IPS-NIHi11 (cell line): Measurements from ENCODE around the gene GRIK4.
"Not testable (repeated sequence)": the region's sequence is repeated elsewhere in the genome, so short reads cannot be mapped to it uniquely, and the experiment has no call there.

Experiments used
- DNase-seq: peaks from one replicate; pipeline ENCODE4 v3.0.0; 2012; ENCODE audit warnings: mixed read lengths, low spot score

The GRIK4 gene

DNA sequence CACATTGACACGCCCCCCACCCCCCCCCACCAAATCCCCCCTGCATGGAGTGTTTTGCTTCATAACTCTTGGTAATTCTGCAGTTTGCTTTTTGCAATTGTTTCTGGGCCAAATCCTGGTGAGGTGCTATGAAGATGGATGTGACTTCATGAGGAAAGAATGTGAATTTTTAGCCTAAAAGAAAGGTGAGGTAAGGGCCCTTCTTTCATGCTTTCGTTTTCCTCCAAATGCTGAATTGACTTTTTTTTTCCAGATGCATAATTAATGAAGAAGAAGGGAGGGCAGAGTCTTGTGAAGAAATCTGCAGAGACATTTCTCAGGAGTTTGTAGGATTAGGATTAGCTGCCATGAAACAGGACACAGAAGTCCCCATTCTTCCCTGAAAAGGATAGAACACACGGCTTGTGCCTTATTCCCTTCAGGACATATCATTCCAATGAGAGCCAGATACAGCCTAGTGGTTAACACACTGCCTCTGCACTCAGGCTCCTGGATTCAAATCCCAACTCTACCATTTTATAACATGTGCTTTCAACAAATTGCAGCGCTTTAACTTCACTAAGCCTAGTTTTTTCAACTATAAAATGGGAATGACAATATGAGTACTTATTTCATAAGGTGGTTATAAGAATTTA lies 492.8 kb downstream of the GRIK4 start:
- DNase-seq = no peak

DNA sequence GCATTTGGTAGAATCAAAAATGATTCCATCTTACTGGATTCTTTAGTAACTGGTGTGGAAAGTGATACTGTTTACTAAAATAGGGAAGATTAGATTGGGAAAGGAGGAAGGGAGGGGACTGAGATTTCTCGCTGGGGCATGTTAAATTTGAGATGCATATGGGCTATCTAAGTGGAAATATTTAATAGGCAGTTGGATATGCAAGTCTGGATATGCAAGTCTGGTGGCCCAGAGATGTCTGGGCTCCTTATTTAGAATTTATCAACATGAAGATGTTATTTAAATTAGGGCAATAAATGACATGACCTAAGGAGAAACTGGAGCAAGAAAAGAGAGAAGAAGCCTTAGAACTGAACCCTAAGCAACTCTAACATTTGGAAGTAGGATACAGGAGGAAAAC lies 495.4 kb downstream of the GRIK4 start:
- no peak for DNase-seq

DNA sequence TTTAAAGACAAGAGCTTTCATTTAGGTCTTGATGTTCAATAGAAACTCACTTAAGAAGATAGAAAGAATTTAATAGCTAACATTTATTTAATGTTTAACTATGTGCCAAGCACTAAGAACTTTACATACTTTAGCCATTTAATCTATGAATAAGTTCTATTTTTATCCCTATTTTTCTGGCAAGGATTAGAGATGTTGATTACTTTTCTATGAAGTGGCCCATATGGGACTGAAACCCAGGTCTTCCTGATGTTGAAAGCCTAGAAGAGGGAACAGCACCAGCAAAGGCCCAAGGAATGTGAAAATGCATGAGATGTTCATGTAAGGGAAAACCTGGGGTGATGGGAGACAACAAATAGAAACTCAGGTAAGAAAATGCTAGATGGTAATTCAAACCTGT lies 497.0 kb downstream of the GRIK4 start:
- no peak for DNase-seq

DNA sequence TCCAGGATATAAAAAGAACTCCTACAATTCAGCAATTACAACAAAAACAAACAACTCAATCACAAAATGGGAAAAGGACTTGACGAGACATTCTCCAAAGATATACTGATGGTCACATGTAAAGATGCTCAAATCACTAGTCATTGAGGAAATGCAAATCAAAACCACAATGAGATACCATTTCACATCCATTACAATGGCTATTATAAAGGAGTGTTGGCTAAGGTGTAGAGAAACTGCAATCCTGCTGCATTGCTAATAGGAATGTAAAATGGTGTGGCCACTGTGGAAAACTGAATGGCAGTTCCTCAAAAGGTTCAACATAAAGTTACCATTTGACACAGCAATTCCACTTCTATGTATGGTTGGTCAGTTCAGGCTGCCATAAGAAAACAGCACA lies 500.5 kb downstream of the GRIK4 start:
- DNase-seq = no peak

DNA sequence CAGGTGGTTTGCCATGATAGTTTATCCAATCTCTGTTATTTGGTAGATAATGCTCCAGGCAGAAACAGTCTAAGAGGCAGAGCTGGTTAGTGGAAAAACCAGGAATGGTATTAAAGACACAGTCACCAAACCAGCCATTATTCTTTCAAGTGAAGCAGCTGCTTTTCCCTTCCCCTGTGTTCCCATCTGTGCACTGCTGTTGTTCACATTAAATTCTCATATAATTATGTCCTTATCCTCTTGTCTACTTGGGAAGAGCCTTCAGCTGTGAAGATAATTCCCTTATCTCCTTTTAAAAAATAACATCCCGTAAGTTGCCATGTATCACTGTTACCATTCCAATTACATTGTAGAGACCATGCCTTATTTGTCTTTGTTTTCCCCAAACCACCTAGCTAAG lies 507.2 kb downstream of the GRIK4 start:
- DNase-seq = no peak

DNA sequence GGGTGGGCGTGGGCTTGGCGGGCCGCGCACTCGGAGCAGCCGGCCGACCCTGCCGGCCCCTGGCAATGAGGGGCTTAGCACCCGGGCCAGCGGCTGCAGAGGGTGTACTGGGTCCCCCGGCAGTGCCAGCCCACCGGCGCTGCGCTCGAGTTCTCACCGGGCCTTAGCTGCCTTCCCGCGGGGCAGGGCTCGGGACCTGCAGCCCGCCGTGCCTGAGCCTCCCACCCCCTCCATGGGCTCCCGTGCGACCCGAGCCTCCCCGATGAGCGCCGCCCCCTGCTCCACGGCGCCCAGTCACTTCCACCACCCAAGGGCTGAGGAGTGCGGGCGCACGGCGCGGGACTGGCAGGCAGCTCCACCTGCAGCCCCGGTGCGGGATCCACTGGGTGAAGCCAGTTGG lies 510.2 kb downstream of the GRIK4 start:
- not testable (repeated sequence) for DNase-seq

DNA sequence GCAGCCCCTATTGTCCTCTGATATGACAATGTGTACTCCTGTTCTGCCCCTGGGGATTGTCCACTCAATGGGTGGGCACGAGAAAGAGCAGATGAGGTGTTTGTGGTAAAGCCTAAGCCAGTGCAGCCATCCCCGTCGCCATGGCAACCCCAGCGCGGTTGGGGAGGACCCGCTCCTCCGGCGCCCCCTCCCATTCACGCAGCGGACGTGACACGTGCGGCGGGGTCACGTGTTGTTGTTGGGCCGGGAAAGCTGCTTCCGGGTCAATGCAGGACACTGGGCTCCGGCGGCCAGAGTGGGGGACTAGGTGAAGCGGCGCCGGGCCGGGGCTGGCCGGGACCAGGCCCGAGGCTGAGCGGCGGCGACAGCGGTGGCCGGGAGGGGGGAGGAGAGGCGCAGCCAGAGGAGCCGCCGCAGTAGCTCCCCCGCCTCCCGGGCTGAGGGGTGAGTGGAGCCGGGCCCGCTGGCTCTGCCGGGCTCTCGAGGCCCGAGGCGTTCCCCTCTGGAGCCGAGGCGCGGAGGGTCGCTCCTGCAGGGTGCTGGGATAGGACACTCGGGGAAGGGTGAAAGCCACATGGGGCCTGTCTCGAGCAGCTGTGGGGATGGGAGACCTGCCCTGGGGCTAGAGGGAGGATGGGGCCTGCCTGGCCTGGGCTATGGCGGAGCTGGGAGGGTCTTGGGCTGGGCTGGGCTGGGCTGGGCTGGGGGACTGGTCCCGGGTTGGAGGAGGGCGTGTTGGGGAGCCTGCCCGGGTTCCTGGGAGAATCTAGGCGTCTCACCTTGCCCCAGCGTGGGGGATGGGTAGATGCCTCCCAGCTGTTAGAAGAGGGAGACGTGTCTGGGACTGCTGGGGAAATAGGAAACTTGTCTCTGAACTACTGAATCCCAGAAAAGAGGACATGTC lies 512.6 kb downstream of the GRIK4 start, which contains the start of gene TBCEL:
TBCEL (plus strand) TSS at position 255 of the 904 bp plus-strand sequence. CDS start 21,589 bp downstream, outside the sequence.
- DNase-seq = peak; percentile 100

DNA sequence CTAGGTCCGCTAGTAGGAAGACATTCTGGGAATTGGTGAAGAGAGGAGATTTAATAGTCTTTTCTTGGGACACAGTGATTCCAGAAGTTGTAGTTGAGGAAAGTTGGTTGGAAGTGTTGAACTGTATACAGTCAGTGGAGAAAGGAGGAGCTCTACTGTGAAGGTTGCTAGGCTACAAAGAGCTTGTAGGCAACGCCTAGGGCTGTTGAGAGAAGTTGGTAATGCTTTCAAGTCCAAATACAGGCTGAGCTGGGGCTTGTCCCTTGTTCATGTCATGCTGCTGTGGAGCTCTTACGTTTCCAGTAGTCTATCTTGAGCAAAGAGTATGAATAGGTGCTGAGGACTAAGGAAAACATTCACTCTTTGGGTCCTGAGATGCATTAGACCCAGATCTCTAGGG lies 513.4 kb downstream of the GRIK4 start:
- DNase-seq = no peak

DNA sequence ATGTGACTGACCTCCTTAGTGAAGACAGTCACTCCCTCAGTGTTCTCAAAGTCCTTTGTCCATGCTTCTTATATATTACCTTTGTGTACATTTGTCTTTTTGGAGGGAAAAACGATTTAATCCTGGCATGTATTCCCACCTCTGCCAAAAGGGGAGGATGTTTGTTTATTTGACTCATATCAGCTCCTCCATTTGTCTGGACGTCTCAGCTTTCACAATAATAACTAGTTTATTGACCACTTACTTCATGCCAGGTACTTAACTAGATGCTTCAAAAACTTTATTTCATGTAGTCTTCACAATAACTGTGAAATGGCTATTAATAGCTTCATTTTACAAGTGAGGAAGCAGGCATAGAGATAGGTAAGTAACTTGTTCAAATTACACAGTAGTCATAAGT lies 517.6 kb downstream of the GRIK4 start:
- DNase-seq = no peak

DNA sequence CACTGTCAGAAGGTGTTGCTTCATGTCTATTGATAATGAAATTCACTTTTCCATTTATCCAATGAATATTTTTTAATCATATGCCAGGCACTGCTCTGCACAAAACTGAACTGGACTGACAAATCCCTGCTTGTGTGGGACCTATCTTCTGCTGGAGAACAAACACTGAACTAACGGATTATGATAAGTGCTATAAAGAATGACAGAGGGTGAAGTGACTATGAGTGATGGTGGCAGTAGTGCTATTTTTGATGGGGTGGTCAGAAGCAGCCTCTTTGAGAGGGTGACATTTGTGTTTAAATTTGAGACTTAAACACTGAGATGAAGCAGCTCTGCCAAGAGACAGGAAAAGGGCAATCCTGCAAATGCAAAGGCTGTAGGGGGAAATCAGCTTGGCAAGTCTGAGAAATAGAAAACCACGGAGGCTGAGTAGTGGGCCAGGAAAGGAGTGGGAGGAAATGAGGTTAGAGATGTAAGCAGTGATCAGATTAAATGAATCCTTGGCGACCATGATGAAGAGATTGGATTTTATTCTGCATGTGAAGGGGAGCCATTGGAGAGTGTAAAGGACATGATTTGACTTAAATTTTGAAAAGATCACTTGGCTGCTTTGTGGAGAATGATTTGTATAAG lies 518.4 kb downstream of the GRIK4 start:
- no peak for DNase-seq

DNA sequence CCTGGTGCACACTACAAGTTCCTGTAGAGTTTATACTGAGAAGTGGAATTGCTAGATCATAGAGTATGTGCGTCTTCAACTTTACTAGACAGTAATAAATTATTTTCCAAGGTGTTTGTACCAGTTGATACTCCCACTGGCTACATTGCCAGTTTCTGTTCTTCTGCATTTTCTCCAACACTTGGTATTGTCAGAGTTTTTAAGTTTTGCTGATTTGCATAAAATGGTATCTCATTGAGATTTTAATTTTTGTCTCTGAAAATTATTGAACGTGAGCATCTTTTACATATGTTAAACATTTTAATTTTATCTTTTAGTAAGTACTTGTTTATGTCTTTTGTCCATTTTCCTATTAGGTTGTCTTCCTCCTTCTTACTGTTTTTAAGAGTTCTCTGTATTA lies 519.6 kb downstream of the GRIK4 start:
- DNase-seq = no peak

DNA sequence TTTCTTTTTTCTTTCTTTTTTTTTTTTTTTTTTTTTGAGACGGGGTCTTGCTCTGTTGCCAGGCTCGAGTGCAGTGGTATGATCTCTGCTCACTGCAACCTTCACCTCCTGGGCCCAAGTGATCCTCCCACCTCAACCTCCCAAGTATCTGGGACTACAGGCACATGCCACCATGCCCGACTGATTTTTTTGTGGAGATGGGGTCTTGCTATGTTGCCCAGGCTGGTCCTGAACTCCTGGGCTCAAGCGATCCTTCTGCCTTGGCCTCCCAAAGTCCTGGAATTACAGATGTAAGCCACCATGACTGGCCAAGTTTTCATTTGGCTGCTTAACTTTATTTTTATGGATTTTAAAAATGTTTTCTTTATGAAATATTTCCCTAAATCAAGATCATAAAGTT lies 520.1 kb downstream of the GRIK4 start:
- not testable (repeated sequence) for DNase-seq

DNA sequence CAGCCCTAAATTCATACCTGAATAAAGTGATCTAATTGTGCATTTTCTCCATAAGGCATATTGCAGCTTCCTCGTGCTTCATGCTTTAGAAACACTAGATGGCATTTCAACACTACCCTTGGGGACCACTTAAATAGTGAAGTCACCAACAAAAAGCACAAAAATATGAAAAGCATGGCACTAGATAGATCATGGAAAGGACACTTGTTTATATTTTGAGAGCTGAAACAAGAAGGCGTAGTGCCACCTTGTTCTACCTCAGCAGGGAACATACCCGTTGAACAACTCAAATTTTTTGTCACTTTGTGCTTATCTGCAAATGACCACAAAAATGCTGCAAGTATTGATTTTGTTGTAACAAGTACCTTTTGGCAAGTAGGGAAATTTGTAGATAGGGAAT lies 521.0 kb downstream of the GRIK4 start:
- no peak for DNase-seq

DNA sequence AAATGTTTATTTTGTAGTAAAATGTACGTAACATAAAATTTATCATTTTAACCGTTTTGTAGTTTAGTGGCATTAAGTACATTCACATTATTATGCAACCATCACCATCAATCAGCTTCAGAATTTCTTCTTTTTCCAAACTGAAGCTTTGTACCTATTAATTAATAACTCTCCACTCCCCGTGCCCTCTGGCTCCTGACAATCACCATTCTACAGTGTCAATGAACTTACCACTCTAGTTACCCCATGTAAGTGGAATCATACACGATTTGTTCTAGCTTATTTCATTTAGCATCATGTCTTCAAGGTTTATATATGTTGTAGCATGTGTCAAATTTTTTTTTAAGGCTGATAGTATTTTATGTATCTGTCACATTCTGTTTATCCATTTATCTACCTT lies 522.1 kb downstream of the GRIK4 start:
- DNase-seq = no peak

DNA sequence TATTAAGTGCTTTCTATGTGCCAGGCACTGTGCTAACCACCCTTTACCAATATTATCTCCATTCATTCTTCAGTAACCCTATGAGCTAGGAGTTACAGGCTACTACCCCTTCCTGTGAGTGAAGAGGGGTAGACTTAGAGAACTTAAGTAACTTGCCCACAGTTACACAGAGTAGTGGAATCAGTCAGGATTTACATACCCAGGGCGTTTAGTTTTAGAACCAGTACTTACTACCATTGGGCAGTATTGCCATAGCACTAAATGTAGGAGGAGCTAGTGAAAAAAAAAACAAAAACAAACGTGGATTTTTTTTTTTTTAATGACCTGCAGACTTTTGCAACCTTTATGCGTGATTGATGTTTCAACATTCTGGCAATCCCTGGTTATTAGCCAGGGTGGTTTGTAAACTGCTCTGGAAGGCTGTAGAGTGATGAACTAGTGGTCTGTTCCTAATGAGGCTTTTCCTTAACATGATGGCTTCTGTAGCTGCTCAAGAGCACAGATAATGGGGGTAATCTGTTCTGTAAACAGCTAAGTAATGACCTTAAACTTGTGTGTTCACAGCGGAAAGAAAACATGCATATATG lies 523.7 kb downstream of the GRIK4 start:
- no peak for DNase-seq

DNA sequence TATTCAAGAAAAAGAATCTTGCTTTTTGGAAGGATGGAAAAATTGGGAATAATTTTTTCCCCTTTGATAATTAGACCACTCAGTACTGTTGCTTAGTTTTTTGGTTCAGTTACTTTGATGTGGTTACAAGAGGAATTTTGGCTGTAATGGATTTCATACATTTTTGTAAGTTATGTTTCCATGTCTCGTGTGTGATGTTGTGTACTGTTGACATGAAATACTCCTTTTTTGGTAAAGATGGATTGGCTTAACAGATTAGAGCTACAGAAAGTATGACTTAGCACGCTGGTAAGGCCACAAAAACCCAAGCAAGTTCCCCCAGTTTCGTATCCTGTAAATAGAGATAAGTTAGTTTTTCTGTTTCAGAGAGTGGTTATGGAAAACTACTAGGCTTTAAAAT lies 524.2 kb downstream of the GRIK4 start:
- no peak for DNase-seq

DNA sequence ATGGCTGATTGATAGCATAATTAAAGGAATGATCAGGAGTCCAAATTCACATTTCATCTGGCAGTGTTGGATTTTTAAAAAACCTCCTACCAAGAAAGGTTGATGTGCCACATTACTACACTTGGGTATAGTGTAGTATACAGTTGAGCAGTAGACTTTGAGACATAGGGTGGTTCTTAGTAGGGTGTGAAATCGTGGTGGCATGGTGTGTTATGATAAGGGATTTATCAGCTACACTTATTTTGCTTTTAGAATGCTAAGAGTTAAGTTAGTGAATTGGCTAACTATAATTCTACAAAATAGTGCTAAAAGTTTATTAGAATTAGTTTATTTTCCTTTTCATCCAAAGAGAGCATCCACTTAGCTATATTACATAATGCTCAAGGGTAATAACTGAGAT lies 525.5 kb downstream of the GRIK4 start:
- no peak for DNase-seq
